A172 (cell line): ENCODE measurements around the gene PGM2. TPM values are rescaled to one million over a fixed set of nuclear protein-coding genes. Genes with fewer than 3 reads are reported as not detected.

Experiments used
- DNase-seq: peaks from one replicate; pipeline ENCODE4 v3.0.0-alpha.2; 2015; ENCODE audit warnings: low spot score
- total RNA-seq: library from RNA; depleted of rRNA; stranded (reverse); fragments of >200 nt; shearing (Covaris generic); gene quantifications from 2 replicates; pipeline ENCODE4 v1.2.3, GENCODE V29; 2014; rRNA removed

PGM2 gene
- total RNA-seq, 1 experiment from 2014 or later = 51.4 TPM

GRCh38 chr4:37902212-37902611 lies 75.7 kb downstream of the PGM2 start:
- DNase-seq = no peak

DNA sequence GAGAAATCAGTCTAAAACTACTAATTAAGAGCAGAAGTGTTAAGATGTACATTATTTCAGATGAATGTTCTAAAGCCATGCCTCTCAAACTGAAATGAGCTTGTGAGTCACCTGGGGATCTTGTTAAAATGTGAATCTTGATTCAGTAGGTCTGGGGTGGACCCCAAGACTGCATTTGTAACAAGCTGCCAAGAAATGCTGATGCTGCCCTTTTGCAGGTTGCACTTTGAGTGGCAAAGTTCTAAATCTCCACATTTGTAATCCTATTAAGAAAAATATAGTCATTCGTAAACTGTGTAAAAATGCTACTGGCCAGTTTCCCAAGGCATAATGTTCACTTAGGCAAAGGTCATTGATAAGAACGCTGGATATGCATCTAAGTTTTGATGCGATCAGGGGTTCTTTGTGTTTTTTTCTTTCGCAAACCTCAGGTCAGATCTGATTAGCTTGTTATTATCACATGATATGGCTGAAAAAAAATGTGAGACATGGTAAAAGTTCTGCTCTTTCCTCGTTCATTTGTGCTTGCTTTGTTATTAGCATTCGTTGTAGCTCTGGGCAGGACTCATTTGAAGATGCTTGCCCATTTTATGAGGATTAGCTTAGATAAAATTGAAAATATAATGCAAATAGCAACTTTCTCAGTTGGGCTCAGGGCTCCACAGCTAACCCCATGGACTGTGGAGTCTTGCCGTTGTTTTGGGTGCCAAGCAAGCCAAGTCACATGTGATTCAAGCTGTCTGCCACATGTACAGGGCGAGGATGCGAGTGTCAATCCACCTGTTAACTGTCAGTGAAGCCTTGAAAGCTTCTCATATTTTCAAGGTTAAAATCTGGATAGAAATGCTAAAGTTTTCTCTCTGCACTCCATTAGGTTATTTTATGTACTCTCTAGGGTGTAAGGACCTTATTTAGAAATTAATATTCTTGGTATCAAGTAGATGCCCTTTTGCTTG lies 76.5 kb downstream of the PGM2 start:
- no peak for DNase-seq

- no peak for DNase-seq
Observed at GRCh38 chr4:37903901-37904300, 77.4 kb downstream of the PGM2 start.

DNA sequence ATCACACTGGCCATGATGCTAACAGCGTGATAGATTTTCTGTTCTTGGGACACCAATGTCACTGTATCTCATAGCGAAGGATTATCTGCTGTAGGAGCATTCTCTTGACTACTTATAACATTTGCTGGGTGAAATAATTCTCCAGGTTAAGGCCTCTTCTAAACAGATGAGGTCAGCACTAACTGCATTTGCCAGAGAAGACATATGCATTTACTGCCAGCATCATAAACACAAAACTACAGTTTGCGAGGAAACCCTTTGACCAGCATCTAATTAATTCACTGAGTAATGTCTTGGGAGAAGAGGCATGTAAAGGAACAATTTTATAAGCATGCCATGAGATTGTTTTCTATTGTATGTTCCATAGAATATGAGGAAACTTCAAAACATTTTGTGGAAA lies 78.3 kb downstream of the PGM2 start:
- no peak for DNase-seq

DNA sequence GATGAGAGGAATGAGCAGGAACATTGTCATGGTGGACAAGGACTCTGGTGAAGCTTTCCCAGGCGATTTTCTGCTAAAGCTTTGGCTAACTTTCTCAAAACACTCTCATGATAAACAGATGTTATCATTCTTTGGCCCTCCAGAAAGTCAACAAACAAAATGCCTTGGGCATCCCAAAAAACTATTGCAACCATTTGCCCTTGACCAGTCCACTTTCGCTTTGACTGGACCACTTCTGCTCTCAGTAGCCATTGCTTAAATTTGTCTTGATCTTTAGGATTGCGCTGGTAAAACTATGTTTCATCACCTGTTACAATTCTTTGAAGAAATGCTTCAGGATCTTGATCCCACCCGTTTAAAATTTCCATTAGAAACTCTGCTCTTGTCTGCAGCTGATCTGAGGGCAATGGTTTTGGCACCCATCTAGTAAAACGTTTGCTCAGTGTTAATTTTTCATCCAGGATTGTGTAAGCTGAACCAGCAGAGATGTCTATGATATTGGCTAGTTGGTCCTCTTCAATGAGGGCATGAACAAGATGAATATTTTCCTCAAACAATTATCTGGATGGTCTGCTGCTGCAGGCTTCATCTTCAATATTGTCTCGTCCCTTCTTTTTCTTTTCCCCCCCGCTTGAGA lies 79.2 kb downstream of the PGM2 start:
- DNase-seq = no peak

GRCh38 chr4:37908488-37909331 lies 82.2 kb downstream of the PGM2 start:
- peak; percentile 31 for DNase-seq

DNA sequence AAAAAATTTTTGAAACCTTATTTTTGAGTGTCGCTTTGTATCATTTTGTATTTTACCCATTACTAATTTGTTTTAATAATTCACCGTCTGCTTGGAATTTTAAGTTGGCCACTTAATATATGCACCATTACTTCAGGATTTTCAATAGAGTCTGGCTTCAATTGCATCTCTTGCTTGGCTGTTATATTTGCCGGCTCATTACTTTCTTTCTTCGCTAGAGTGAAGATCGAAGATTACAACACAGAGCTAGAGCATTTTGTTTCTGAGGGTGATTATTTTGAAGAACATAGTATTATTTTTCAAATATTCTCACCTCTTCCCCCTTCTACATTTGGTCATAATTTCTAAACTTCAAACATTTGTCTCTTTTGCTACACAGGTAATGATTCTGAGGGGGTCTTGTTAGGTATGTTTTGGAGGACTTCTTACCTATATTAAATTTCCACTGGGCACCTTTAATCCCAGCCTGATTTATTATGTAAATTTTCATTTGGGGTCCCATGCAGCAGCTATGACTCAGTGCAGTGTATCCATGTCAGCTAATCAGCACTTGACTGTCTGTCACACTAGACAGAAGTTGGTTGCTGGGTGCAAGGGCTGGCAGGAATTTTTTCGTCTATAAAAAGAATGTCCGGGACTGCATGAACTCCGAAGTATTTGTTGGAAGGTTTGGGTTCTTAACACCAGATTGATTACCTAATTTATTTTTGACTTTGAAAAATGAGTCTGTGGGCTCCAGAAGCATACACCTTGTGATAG lies 83.0 kb downstream of the PGM2 start:
- no peak for DNase-seq

DNA sequence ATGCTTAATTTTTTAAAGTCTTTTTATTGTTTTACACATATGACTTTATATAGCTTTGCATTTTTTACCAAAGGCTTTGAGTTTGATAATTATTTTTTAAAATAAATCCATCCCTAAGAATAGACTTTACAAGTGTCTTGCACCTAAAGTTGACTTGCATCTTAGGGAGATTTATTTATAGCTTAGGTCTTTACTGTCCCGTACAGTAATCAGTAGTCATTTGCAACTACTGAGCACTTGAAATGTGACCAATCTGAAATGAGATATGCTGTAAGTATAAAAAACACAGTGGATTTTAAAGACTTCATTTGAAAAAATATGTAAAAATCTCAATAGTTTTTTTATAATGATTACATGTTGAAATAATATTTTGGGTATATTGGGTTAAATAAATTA lies 83.6 kb downstream of the PGM2 start:
- no peak for DNase-seq

Other genes starting within 250 kb of the PGM2 start
- 57.7 and 69.4 TPM in 2 replicates for gene RELL1, start 140.3 kb upstream of the PGM2 start, total RNA-seq
- 72.8 and 97.0 TPM in 2 replicates for gene TBC1D1, start 64.4 kb downstream of the PGM2 start, total RNA-seq
- gene PTTG2, start 133.7 kb downstream of the PGM2 start, total RNA-seq = not detected in 2 replicates